Activated naive CD8-positive, alpha-beta T cell treated with anti-CD3 and anti-CD28 coated beads, Interleukin-2, amount 50 U/mL, for 24 hours (primary cell): Measurements from ENCODE around the gene ALOXE3.

Source experiments
- ATAC-seq: fragments of 150-1000 bp; cut with Tn5 transposase; one replicate; pipeline ENCODE4 v1.10.0; 2021
- DNase-seq: peaks from one replicate; pipeline ENCODE4 v3.0.0; 2021
- H3K27ac Mint-ChIP-seq: one replicate; pipeline ENCODE4 v1.8.0; 2021; ENCODE audit warnings: mild to moderate bottlenecking, mixed read lengths
- H3K27me3 Mint-ChIP-seq: one replicate; pipeline ENCODE4 v1.8.0; 2021; ENCODE audit warnings: mixed read lengths
- H3K36me3 Mint-ChIP-seq: one replicate; pipeline ENCODE4 v1.8.0; 2021; ENCODE audit warnings: low read depth, mixed read lengths
- H3K4me1 Mint-ChIP-seq: one replicate; pipeline ENCODE4 v1.8.0; 2021; ENCODE audit warnings: mixed read lengths
- H3K4me3 Mint-ChIP-seq: one replicate; pipeline ENCODE4 v1.8.0; 2021; ENCODE audit warnings: mild to moderate bottlenecking, moderate library complexity, mixed read lengths
- H3K9me3 Mint-ChIP-seq: one replicate; pipeline ENCODE4 v1.8.0; 2021; ENCODE audit warnings: mixed read lengths

Gene ALOXE3

DNA sequence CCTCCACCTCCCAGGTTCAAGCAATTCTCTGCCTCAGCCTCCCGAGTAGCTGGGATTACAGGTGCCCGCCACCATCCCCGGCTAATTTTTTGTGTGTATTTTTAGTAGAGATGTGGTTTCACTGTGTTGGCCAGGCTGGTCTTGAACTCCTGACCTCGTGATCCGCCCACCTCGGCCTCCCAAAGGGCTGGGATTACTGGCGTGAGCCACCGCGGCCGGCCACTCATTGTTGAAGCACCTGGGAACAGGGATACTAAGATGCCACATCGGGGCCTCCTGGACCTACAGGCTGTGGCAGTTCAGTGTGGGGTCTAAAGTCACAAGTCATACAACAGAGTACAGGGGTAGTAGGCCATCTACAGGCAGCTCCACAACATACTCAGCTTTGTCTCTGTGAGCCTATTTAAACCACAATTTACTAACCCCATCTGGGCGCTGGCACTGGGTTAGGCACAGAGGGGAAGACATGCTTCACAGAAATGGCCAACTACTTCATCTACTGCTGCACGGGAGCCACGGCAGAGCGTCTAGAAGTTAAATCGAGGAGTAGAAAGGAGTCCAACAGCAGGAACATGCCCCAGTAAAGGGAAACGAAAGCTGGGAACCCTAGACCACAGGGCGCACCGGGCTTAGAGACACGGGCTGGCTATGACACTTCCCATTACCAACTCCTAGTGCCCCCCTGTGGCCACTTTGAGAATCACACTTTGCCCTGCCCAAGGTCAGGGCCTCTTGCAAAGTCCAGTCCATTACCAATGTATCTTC lies 40.1 kb upstream of the ALOXE3 start:
- ATAC-seq (peak; percentile 17), DNase-seq (peak; percentile 94)
- Mint-ChIP-seq H3K9me3 (no peaks in the 10 kb centered on the region), H3K36me3 (peaks cover 25% of the 10 kb centered on the region), H3K4me1 (peaks cover 63% of the 10 kb centered on the region), H3K27ac (peak overlapping the region; percentile 68), H3K4me3 (peak overlapping the region; percentile 36), H3K27me3 (no peaks in the 10 kb centered on the region)

GRCh38 chr17:8156246-8156992 lies 38.1 kb upstream of the ALOXE3 start:
- H3K4me3 Mint-ChIP-seq: no peak overlapping the region
- H3K27me3 Mint-ChIP-seq: no peaks in the 10 kb centered on the region
- H3K27ac Mint-ChIP-seq: no peak overlapping the region
- no peaks in the 10 kb centered on the region for H3K9me3 Mint-ChIP-seq
- peaks cover 70% of the 10 kb centered on the region for H3K4me1 Mint-ChIP-seq
- ATAC-seq: peak; percentile 65
- peaks cover 22% of the 10 kb centered on the region for H3K36me3 Mint-ChIP-seq
- DNase-seq: peak; percentile 100

DNA sequence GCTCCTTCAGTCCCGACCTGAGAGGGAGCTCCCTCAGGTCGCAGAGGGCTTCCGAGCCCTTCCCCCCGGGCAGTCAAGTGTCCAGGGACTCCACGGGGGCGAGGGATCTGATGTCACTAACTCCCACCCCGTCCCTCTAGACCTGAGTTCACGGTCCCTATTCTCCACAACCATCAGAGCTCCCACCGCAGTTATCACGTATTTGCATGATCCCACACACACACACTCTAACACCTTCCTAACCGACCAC lies 37.6 kb upstream of the ALOXE3 start:
- Mint-ChIP-seq H3K27ac (no peak overlapping the region), H3K36me3 (peaks cover 17% of the 10 kb centered on the region), H3K4me1 (peaks cover 67% of the 10 kb centered on the region), H3K9me3 (no peaks in the 10 kb centered on the region), H3K27me3 (no peaks in the 10 kb centered on the region), H3K4me3 (no peak overlapping the region)
- ATAC-seq (no peak), DNase-seq (no peak)

DNA sequence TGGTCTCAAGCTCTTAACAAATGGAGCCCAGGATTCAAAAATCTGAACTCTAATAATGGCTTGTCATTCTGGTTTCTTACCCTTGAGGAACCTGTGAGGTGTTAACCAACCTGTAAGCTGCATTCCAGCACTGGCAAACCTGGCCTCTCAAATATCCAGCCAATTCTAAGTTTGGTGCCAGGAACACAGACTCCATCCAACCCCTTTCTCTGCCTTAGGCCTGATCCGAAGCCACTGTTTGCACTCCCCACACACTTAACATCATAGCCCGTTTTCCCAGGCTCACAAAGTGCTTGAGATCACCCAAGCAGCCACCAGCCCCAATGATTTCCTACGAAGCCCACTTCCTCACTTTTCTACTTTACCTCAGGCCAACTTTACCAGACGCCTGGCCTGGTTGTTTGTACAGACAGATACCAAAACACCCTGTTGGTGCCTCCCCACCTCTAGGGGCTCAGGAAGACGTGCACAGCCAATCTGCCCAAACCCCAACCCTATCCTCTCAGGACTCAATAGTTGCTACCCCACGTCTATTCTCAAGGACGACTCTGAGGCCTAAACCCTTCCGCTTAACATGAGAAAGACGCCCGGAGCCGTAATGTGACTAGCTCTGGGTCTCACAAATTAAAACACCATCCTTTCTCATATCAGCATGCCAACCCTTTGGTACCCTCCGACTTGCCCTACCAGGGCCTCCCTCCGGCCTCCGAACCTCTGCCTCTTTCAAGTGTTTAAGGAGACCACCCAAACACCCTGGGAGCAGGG lies 37.1 kb upstream of the ALOXE3 start:
- Mint-ChIP-seq H3K4me3 (no peak overlapping the region), H3K4me1 (peaks cover 66% of the 10 kb centered on the region), H3K27me3 (no peaks in the 10 kb centered on the region), H3K27ac (no peak overlapping the region), H3K9me3 (no peaks in the 10 kb centered on the region), H3K36me3 (peaks cover 13% of the 10 kb centered on the region)
- DNase-seq: no peak
- ATAC-seq: no peak

- Mint-ChIP-seq H3K9me3 (no peaks in the 10 kb centered on the region), H3K27me3 (no peaks in the 10 kb centered on the region), H3K36me3 (peaks cover 9% of the 10 kb centered on the region), H3K4me1 (peaks cover 65% of the 10 kb centered on the region), H3K27ac (no peak overlapping the region), H3K4me3 (no peak overlapping the region)
- DNase-seq (no peak), ATAC-seq (no peak)
Measured at GRCh38 chr17:8154608-8155155, 36.4 kb upstream of the ALOXE3 start.

GRCh38 chr17:8153957-8154607 lies 35.8 kb upstream of the ALOXE3 start:
- H3K4me1 Mint-ChIP-seq: peaks cover 59% of the 10 kb centered on the region
- H3K27me3 Mint-ChIP-seq: no peaks in the 10 kb centered on the region
- no peaks in the 10 kb centered on the region for H3K9me3 Mint-ChIP-seq
- peak; percentile 3 for ATAC-seq
- peaks cover 8% of the 10 kb centered on the region for H3K36me3 Mint-ChIP-seq
- H3K27ac Mint-ChIP-seq: no peak overlapping the region
- peak; percentile 94 for DNase-seq
- no peak overlapping the region for H3K4me3 Mint-ChIP-seq

- no peaks in the 10 kb centered on the region for H3K9me3 Mint-ChIP-seq
- peaks cover 55% of the 10 kb centered on the region for H3K4me1 Mint-ChIP-seq
- no peaks in the 10 kb centered on the region for H3K27me3 Mint-ChIP-seq
- peaks cover 10% of the 10 kb centered on the region for H3K36me3 Mint-ChIP-seq
- DNase-seq (peak; percentile 74), ATAC-seq (peak; percentile 41)
- H3K4me3 Mint-ChIP-seq: no peak overlapping the region
- H3K27ac Mint-ChIP-seq: no peak overlapping the region
Measured at GRCh38 chr17:8153525-8153956, 35.2 kb upstream of the ALOXE3 start.

DNA sequence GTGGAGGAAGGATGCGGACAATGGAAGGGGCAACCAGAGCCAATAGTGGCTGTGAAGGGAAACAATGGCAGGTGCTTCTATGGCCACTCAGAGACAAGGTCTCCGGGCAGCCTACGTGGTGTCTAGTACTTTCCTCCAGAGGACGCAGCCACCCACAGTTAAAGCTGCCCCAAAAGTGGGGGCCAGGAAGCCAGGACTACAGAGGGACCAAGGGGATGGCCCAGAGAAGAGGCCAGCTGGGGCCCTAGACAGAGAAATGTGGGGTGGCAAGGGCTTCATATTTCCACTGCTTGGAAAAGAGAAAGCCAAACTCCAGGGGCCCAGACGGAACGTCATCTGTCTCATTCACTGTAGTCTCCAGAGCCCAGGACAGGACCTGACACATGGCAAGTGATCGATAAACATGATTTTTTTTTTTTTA lies 34.7 kb upstream of the ALOXE3 start:
- no peaks in the 10 kb centered on the region for H3K27me3 Mint-ChIP-seq
- no peak for DNase-seq
- peaks cover 52% of the 10 kb centered on the region for H3K4me1 Mint-ChIP-seq
- peaks cover 15% of the 10 kb centered on the region for H3K36me3 Mint-ChIP-seq
- no peak overlapping the region for H3K27ac Mint-ChIP-seq
- H3K9me3 Mint-ChIP-seq: no peaks in the 10 kb centered on the region
- no peak overlapping the region for H3K4me3 Mint-ChIP-seq
- ATAC-seq: no peak

DNA sequence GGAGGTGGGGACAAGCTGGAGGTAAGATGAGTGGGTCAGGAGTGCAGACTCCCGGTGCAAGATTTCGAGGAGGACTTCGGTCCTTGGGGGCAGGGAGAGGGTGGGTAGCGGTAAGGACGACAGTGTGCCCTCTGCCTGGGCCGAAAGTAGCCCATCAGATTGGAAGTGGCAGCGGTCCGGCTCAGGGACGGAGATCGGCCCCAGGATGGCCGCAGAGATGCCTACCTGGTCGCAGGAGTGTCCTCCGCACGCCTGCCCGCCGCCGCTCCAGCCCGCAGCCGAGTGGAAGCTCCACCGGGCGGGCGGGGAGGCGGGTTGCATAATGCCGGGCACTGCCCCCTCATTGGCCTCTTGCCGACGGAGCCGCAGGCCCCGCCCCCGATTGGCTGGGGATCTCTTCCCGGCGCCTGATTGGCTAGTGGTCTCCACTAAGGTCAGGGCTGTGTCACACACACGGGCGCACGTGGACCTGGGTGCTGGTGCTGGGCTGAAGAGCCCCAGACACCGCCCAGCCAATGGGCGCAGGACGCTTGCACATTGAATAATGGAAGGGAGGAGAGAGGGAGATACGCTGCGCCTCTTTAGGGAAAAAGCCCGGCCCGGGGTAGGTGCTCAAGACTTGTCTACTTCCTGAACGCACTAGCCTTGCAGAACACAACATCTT lies 33.9 kb upstream of the ALOXE3 start, which contains the start of gene PER1:
TSS of gene PER1 (minus strand) at position 293 of the 664 bp plus-strand sequence. CDS start 1,698 bp downstream, outside the sequence.
- no peaks in the 10 kb centered on the region for H3K9me3 Mint-ChIP-seq
- DNase-seq (peak; percentile 95), ATAC-seq (peak; percentile 44)
- H3K4me1 Mint-ChIP-seq: peaks cover 52% of the 10 kb centered on the region
- no peak within 1 kb of the TSS for H3K27ac Mint-ChIP-seq
- H3K4me3 Mint-ChIP-seq: no peak within 1 kb of the TSS
- H3K27me3 Mint-ChIP-seq: no peaks in the 10 kb centered on the region
- H3K36me3 Mint-ChIP-seq: peaks cover 19% of the 10 kb centered on the region

DNA sequence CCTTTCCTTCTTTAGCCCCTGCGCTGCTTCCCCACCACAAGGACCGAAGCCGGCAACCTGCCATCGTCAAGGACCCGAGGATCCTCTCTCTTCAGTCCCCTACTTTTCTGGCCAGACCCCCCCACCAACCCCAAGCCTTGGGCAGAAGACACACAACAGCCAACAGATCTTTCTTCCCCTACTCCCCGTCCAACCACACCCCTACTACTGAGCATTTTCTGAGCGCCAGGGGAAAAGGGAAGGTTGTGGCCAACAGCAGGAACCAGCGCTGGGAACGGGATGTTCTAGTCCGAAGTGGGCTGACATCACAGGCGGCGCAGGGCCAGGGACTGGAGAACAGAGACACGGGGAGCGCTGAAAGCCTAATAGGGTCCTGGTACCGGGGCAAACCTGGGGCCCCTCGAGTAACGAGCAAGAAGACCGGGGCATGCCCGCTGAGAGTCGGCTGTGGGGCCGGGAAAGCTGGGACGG lies 33.4 kb upstream of the ALOXE3 start:
- H3K4me1 Mint-ChIP-seq: peaks cover 52% of the 10 kb centered on the region
- H3K4me3 Mint-ChIP-seq: no peak overlapping the region
- no peaks in the 10 kb centered on the region for H3K27me3 Mint-ChIP-seq
- no peak overlapping the region for H3K27ac Mint-ChIP-seq
- no peaks in the 10 kb centered on the region for H3K9me3 Mint-ChIP-seq
- DNase-seq (peak; percentile 54), ATAC-seq (no peak)
- peaks cover 20% of the 10 kb centered on the region for H3K36me3 Mint-ChIP-seq

DNA sequence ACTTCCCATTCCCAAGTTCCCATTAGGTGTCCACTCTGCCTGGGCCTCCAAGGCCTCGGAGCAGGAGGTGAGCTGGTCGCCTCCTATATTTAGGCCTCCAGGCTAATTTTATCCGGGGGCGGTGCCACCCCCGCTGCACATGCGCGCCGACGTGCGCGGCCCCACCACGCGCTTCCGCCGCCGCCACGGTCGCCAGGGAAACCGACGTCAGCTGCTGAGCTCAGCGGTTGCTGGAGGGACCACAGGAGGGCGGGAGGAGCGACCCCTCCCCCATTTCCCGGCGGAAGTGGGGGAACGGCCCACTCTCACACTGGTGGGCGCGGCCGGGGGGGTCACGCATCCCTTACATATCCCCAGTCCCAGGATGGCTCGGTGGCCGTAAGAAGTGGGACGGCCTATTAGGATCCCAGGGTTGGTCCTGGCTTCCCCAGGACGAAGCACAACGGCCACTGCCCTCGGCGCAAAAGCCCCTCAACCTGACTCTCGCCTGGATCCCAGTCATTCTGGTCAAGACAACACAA lies 32.9 kb upstream of the ALOXE3 start:
- ATAC-seq: peak; percentile 21

GRCh38 chr17:8150194-8151119 lies 32.1 kb upstream of the ALOXE3 start:
- Mint-ChIP-seq H3K4me1 (peaks cover 50% of the 10 kb centered on the region), H3K9me3 (no peaks in the 10 kb centered on the region), H3K4me3 (no peak overlapping the region), H3K27ac (no peak overlapping the region), H3K36me3 (peaks cover 28% of the 10 kb centered on the region), H3K27me3 (no peaks in the 10 kb centered on the region)
- DNase-seq (no peak), ATAC-seq (no peak)

More for the DNA sequence above, 32.9 kb upstream of the ALOXE3 start:
- Mint-ChIP-seq H3K9me3 (no peaks in the 10 kb centered on the region), H3K27me3 (no peaks in the 10 kb centered on the region), H3K4me3 (no peak overlapping the region), H3K36me3 (peaks cover 25% of the 10 kb centered on the region), H3K4me1 (peaks cover 52% of the 10 kb centered on the region), H3K27ac (no peak overlapping the region)
- DNase-seq: peak; percentile 93
